Measurements from ENCODE around the gene MSRB1. TPM values are rescaled to one million over a fixed set of nuclear protein-coding genes. Genes with fewer than 3 reads are reported as not detected.

Gene MSRB1
- total RNA-seq, 2 donors from 2014 or later = 21.2 to 37.6 TPM

- Histone ChIP-seq H3K27ac (no peak overlapping the region), H3K27me3 (replicated peaks; ENCODE audit: insufficient read depth) (peaks cover 7% of the 10 kb centered on the region), H3K4me3 (peak overlapping the region; percentile 65), H3K9me3 (no peaks in the 10 kb centered on the region), H3K36me3 (peaks cover 12% of the 10 kb centered on the region), H3K4me1 (ENCODE audit: control insufficient read depth in 1 of 2, low read depth in 2 of 2) (peaks cover 9 to 25% of the 10 kb centered on the region in 2 donors)
- DNase-seq (ENCODE audit: low spot score) (no peak), ATAC-seq (ENCODE audit: insufficient number of reproducible peaks, low FRiP score, low read depth) (no peak)
- TF ChIP-seq CTCF (IDR thresholded peaks at IDR 0.05) = no peak
These were observed 47.5 kb upstream of the MSRB1 start for GRCh38 chr16:1990351-1991134.

- Histone ChIP-seq H3K36me3 (peaks cover 8% of the 10 kb centered on the region), H3K27me3 (replicated peaks; ENCODE audit: insufficient read depth) (peaks cover 7% of the 10 kb centered on the region), H3K4me1 (ENCODE audit: control insufficient read depth in 1 of 2, low read depth in 2 of 2) (peaks cover 10 to 30% of the 10 kb centered on the region in 2 donors), H3K27ac (no peak overlapping the region), H3K4me3 (peak overlapping the region; percentile 65), H3K9me3 (no peaks in the 10 kb centered on the region)
- no peak for TF ChIP-seq CTCF (IDR thresholded peaks at IDR 0.05)
- ATAC-seq (ENCODE audit: insufficient number of reproducible peaks, low FRiP score, low read depth) = no peak
- no peak for DNase-seq (ENCODE audit: low spot score)
These were observed 47.0 kb upstream of the MSRB1 start for GRCh38 chr16:1990101-1990350.

GRCh38 chr16:1989209-1990100 is 46.5 kb upstream of the MSRB1 start, which contains the start of gene SYNGR3:
Gene SYNGR3 (plus strand): TSS chr16:1989970. CDS start chr16:1990103, 133 bp downstream.
- no peak within 1 kb of the TSS for H3K27ac ChIP-seq
- peaks cover 16 to 36% of the 10 kb centered on the region in 2 donors for H3K4me1 ChIP-seq (ENCODE audit: control insufficient read depth in 1 of 2, low read depth in 2 of 2)
- no peak for TF ChIP-seq CTCF (IDR thresholded peaks at IDR 0.05)
- peak within 1 kb of the TSS; percentile 65 for H3K4me3 ChIP-seq
- peaks cover 7% of the 10 kb centered on the region for H3K27me3 ChIP-seq (replicated peaks; ENCODE audit: insufficient read depth)
- H3K36me3 ChIP-seq = peaks cover 8% of the 10 kb centered on the region
- DNase-seq (ENCODE audit: low spot score) (no peak), ATAC-seq (ENCODE audit: insufficient number of reproducible peaks, low FRiP score, low read depth) (no peak)
- no peaks in the 10 kb centered on the region for H3K9me3 ChIP-seq

GRCh38 chr16:1987198-1987597 is 44.2 kb upstream of the MSRB1 start:
- no peak for TF ChIP-seq CTCF (IDR thresholded peaks at IDR 0.05)

GRCh38 chr16:1985466-1986150 is 42.6 kb upstream of the MSRB1 start:
- Histone ChIP-seq H3K27me3 (replicated peaks; ENCODE audit: insufficient read depth) (peaks cover 4% of the 10 kb centered on the region), H3K36me3 (peaks cover 8% of the 10 kb centered on the region), H3K4me3 (no peak overlapping the region), H3K27ac (no peak overlapping the region), H3K4me1 (ENCODE audit: control insufficient read depth in 1 of 2, low read depth in 2 of 2) (peaks cover 7 to 25% of the 10 kb centered on the region in 2 donors), H3K9me3 (no peaks in the 10 kb centered on the region)
- no peak for TF ChIP-seq CTCF (IDR thresholded peaks at IDR 0.05)
- no peak for ATAC-seq (ENCODE audit: insufficient number of reproducible peaks, low FRiP score, low read depth)
- no peak for DNase-seq (ENCODE audit: low spot score)

More at GRCh38 chr16:1987198-1987597, 44.2 kb upstream of the MSRB1 start:
- Histone ChIP-seq H3K9me3 (no peaks in the 10 kb centered on the region), H3K27me3 (replicated peaks; ENCODE audit: insufficient read depth) (peaks cover 7% of the 10 kb centered on the region), H3K4me1 (ENCODE audit: control insufficient read depth in 1 of 2, low read depth in 2 of 2) (peaks cover 16 to 38% of the 10 kb centered on the region in 2 donors), H3K36me3 (peaks cover 8% of the 10 kb centered on the region), H3K27ac (no peak overlapping the region), H3K4me3 (no peak overlapping the region)
- ATAC-seq (ENCODE audit: insufficient number of reproducible peaks, low FRiP score, low read depth) = no peak
- DNase-seq (ENCODE audit: low spot score) = no peak
